HL-60 (cell line): Measurements from ENCODE around the gene SLC35B3.

Experiments
- DNase-seq, 2 experiments: peaks; one replicate each; pipeline ENCODE4 v3.0.0-alpha.2; 2010 to 2020; ENCODE audit warnings: low read depth in 1 of 2, low spot score in 1 of 2
- H3K27ac ChIP-seq: fragments of 250-450 bp; sonication (Bioruptor Pico); replicated peaks from 2 replicates; pipeline ENCODE4 v1.5.1; 2020; ENCODE audit warnings: mild to moderate bottlenecking, moderate library complexity
- H3K27me3 ChIP-seq: fragments of 250-450 bp; sonication (Bioruptor Pico); 2 replicates; pipeline ENCODE4 v1.5.1; 2021; ENCODE audit warnings: mild to moderate bottlenecking, moderate library complexity; ENCODE audit not compliant: insufficient read depth, poor library complexity, severe bottlenecking
- H3K4me3 ChIP-seq: replicated peaks from 2 replicates; pipeline ENCODE4 v1.5.1; 2011; ENCODE audit warnings: mild to moderate bottlenecking, control low read depth, low read length; ENCODE audit not compliant: insufficient read depth
- CTCF ChIP-seq: IDR thresholded peaks from one replicate; pipeline ENCODE4 v1.5.1; 2011; ENCODE audit warnings: low read length, control low read depth, inconsistent platforms; ENCODE audit not compliant: insufficient read depth
- GABPA ChIP-seq: IDR thresholded peaks from 2 replicates; pipeline ENCODE4 v1.6.1; 2012; ENCODE audit warnings: low read depth
- POLR2AphosphoS5 ChIP-seq: IDR thresholded peaks from 2 replicates; pipeline ENCODE4 v1.6.1; 2012; ENCODE audit warnings: low read depth
- REST ChIP-seq: IDR thresholded peaks from 2 replicates; pipeline ENCODE4 v1.6.1; 2012; ENCODE audit warnings: low read depth; ENCODE audit not compliant: insufficient replicate concordance
- SPI1 ChIP-seq: IDR thresholded peaks from 2 replicates; pipeline ENCODE4 v1.6.1; 2012; ENCODE audit warnings: low read depth, mild to moderate bottlenecking, borderline replicate concordance

SLC35B3 gene

GRCh38 chr6:8387942-8388437 is 47.4 kb downstream of the SLC35B3 start:
- no peak overlapping the region for H3K4me3 ChIP-seq
- no peaks in the 10 kb centered on the region for H3K27me3 ChIP-seq
- TF ChIP-seq POLR2AphosphoS5 (no peak), REST (no peak), CTCF (no peak), GABPA (no peak), SPI1 (no peak)
- no peak overlapping the region for H3K27ac ChIP-seq
- DNase-seq, result no peak

GRCh38 chr6:8383584-8383983 is 51.8 kb downstream of the SLC35B3 start:
- no peak for TF ChIP-seq POLR2AphosphoS5
- TF ChIP-seq SPI1, result no peak
- TF ChIP-seq CTCF, result no peak
- no peak for TF ChIP-seq REST
- TF ChIP-seq GABPA, result no peak
- no peak overlapping the region for H3K4me3 ChIP-seq

GRCh38 chr6:8382434-8382833 is 52.9 kb downstream of the SLC35B3 start:
- Histone ChIP-seq H3K4me3 (no peak overlapping the region), H3K27ac (no peak overlapping the region), H3K27me3 (peaks cover 2% of the 10 kb centered on the region)
- TF ChIP-seq GABPA, result no peak
- no peak for TF ChIP-seq CTCF
- no peak for TF ChIP-seq REST
- no peak for TF ChIP-seq POLR2AphosphoS5
- no peak for TF ChIP-seq SPI1
- no peak for DNase-seq

More at GRCh38 chr6:8383584-8383983, 51.8 kb downstream of the SLC35B3 start:
- Histone ChIP-seq H3K27me3 (peaks cover 2% of the 10 kb centered on the region), H3K27ac (no peak overlapping the region)
- no peak for DNase-seq
